Stomach (tissue), 9 donors: ENCODE data around the gene OR2W1. TPM values are rescaled to one million over a fixed set of nuclear protein-coding genes. Genes with fewer than 3 reads are reported as not detected.

Experiments used
- DNase-seq, 2 donors: peaks; one replicate each; pipeline versions ENCODE4 v3.0.0 to v3.0.0-alpha.2; 2013 to 2019
- H3K27ac ChIP-seq, 5 donors: fragments of 200-600 bp in 4 of 5; sonication (generic) in 4 of 5; one replicate each; pipeline ENCODE4 v1.5.1; 2013 to 2019; ENCODE audit warnings: mild to moderate bottlenecking in 1 of 5, moderate library complexity in 1 of 5
- H3K27me3 ChIP-seq, 3 donors: fragments of 200-600 bp; sonication (generic); one replicate each; pipeline ENCODE4 v1.5.1; 2017 to 2019; ENCODE audit warnings: mixed run types in 1 of 3
- H3K36me3 ChIP-seq, 4 donors: fragments of 200-600 bp; sonication (generic); 1 replicate in 3 of 4; 2 replicates in 1 of 4; pipeline ENCODE4 v1.5.1; 2016 to 2019
- H3K4me1 ChIP-seq, 4 donors: fragments of 200-600 bp; sonication (generic); one replicate each; pipeline ENCODE4 v1.5.1; 2016 to 2019
- H3K4me3 ChIP-seq, 4 donors: fragments of 200-600 bp; sonication (generic) in 3 of 4; one replicate each; pipeline ENCODE4 v1.5.1; 2016 to 2019; ENCODE audit warnings: mild to moderate bottlenecking in 1 of 4
- H3K9me3 ChIP-seq, 4 donors: fragments of 200-600 bp; sonication (generic); one replicate each; pipeline ENCODE4 v1.5.1; 2016 to 2019
- CTCF ChIP-seq, 7 experiments: fragments of 450-650 bp in 4 of 7; fragments of 200-600 bp in 3 of 7; sonication (generic) in 3 of 7; IDR thresholded peaks; one replicate each; pipeline ENCODE4 v1.5.1; 2016 to 2019; ENCODE audit warnings: antibody characterized with exemption in 7 of 7, control low read depth in 2 of 7, mild to moderate bottlenecking in 1 of 7
- EP300 ChIP-seq: sonication (generic); formaldehyde crosslinking; IDR thresholded peaks from one replicate; pipeline ENCODE4 v1.6.1; 2017; ENCODE audit warnings: antibody characterized with exemption
- POLR2A ChIP-seq, 4 donors: fragments of 450-650 bp; IDR thresholded peaks; one replicate each; pipeline ENCODE4 v1.6.1; 2016; ENCODE audit warnings: antibody characterized with exemption in 4 of 4, control low read depth in 2 of 4, mild to moderate bottlenecking in 1 of 4, moderate library complexity in 1 of 4
- POLR2AphosphoS5 ChIP-seq, 3 donors: sonication (generic); formaldehyde crosslinking; IDR thresholded peaks; one replicate each; pipeline ENCODE4 v1.6.1; 2016; ENCODE audit warnings: antibody characterized with exemption in 3 of 3
- WGBS, 5 donors: extraction: QIAGEN DNeasy Blood & Tissue Kit in 3 of 5; methylation state at CpG; one replicate each; pipeline versions ENCODE4 v1.1.5 to v1.1.7; 2013 to 2018; 5-methylcytosine and 5-hydroxymethylcytosine counted together
- intact Hi-C: fragments of 100-400 bp; cut with DNase I; formaldehyde crosslinking; loops from one replicate; pipeline ENCODE4 v1.15.1; 2023; ENCODE audit warnings: low total_unique reads
- polyA plus RNA-seq, 3 donors: library from polyadenylated mRNA; stranded (reverse); fragments of 200-250 nt; gene quantifications; one replicate each; pipeline ENCODE4 v1.2.3, GENCODE V29; 2013
- total RNA-seq, 5 donors: library from RNA; depleted of rRNA; stranded (reverse); fragments of >200 nt; gene quantifications; one replicate each; pipeline versions ENCODE4 v1.1.0 to v1.2.3, GENCODE V29; 2014 to 2016
- donor health status: healthy with polysubstance abuse.
- donor health status: Bipolar disorder and iron deficiency.
- donor health status: healthy.

The OR2W1 gene
- total and polyA plus RNA-seq, 8 donors, result not detected

GRCh38 chr6:29079203-29079602 lies 34.2 kb upstream of the OR2W1 start:
- peaks cover 0 to 6% (median 0%) of the 10 kb centered on the region in 4 donors for H3K9me3 ChIP-seq
- TF ChIP-seq POLR2AphosphoS5 (IDR thresholded peaks at IDR 0.05), result no peak
- no peak for TF ChIP-seq EP300
- no peak for TF ChIP-seq POLR2A (IDR thresholded peaks at IDR 0.05)
- no peak for TF ChIP-seq CTCF (IDR thresholded peaks at IDR 0.05)
- no peaks in the 10 kb centered on the region for H3K36me3 ChIP-seq
- no peak overlapping the region for H3K4me3 ChIP-seq
- DNase-seq, result no peak
- intact Hi-C loops, result no loop called here
- 79 to 90% (median 84%) methylated on average over 1 of the region's 1 CpG for WGBS, 5 donors
- H3K4me1 ChIP-seq, result no peaks in the 10 kb centered on the region
- H3K27ac ChIP-seq, result no peak overlapping the region
- H3K27me3 ChIP-seq, result peaks cover 0 to 3% (median 0%) of the 10 kb centered on the region in 3 donors

GRCh38 chr6:29071831-29072723 lies 27.1 kb upstream of the OR2W1 start:
- intact Hi-C loops, result no loop called here
- H3K36me3 ChIP-seq, result no peaks in the 10 kb centered on the region
- H3K27me3 ChIP-seq, result no peaks in the 10 kb centered on the region
- no peak overlapping the region for H3K4me3 ChIP-seq
- no peaks in the 10 kb centered on the region for H3K4me1 ChIP-seq
- no peak overlapping the region for H3K27ac ChIP-seq
- DNase-seq, result peak in 1 of 2 donors; percentile 12
- 28 to 35% (median 31%) methylated on average over 9 of the region's 9 CpGs for WGBS, 5 donors
- TF ChIP-seq EP300, result no peak
- TF ChIP-seq CTCF (IDR thresholded peaks at IDR 0.05), result peak in 2 of 7 experiments; percentile 21 to 24
- no peaks in the 10 kb centered on the region for H3K9me3 ChIP-seq

- no peak for DNase-seq
- peaks cover 0 to 13% (median 2%) of the 10 kb centered on the region in 4 donors for H3K9me3 ChIP-seq
- no peaks in the 10 kb centered on the region for H3K36me3 ChIP-seq
- H3K4me1 ChIP-seq, result no peaks in the 10 kb centered on the region
- no peak overlapping the region for H3K4me3 ChIP-seq
- H3K27me3 ChIP-seq, result peaks cover 0 to 9% (median 0%) of the 10 kb centered on the region in 3 donors
- TF ChIP-seq POLR2AphosphoS5 (IDR thresholded peaks at IDR 0.05) (no peak), POLR2A (IDR thresholded peaks at IDR 0.05) (no peak), CTCF (IDR thresholded peaks at IDR 0.05) (no peak), EP300 (no peak)
- intact Hi-C loops, result no loop called here
- WGBS, 5 donors, result 76 to 92% (median 82%) methylated on average over 3 of the region's 3 CpGs
- no peak overlapping the region for H3K27ac ChIP-seq
These were observed 6.7 kb upstream of the OR2W1 start for GRCh38 chr6:29051680-29052079.

GRCh38 chr6:29035951-29036350 lies 9.0 kb downstream of the OR2W1 start:
- WGBS, 5 donors, result 92 to 94% (median 93%) methylated on average over 24 of the region's 24 CpGs
- no peak for TF ChIP-seq EP300
- no peak for TF ChIP-seq POLR2AphosphoS5 (IDR thresholded peaks at IDR 0.05)
- no peak for TF ChIP-seq CTCF (IDR thresholded peaks at IDR 0.05)
- no peak for TF ChIP-seq POLR2A (IDR thresholded peaks at IDR 0.05)

More at GRCh38 chr6:29035951-29036350, 9.0 kb downstream of the OR2W1 start:
- Histone ChIP-seq H3K4me3 (no peak overlapping the region), H3K36me3 (no peaks in the 10 kb centered on the region), H3K27ac (no peak overlapping the region), H3K9me3 (no peaks in the 10 kb centered on the region), H3K27me3 (peaks cover 0 to 5% (median 0%) of the 10 kb centered on the region in 3 donors), H3K4me1 (no peaks in the 10 kb centered on the region)
- intact Hi-C loops, result no loop called here
- DNase-seq, result no peak
